NCI-H1105 treated with DMSO at 0.1 percent for 48 hours (cell line): Measurements from ENCODE around the gene DSTYK.
A peak's percentile ranks its signal among the peaks of the same experiment; 100 is the strongest.

Source experiments
- DNase-seq: peaks from one replicate; lab custom pipeline; 2025; lab: John Stamatoyannopoulos, UW

Gene DSTYK

DNA sequence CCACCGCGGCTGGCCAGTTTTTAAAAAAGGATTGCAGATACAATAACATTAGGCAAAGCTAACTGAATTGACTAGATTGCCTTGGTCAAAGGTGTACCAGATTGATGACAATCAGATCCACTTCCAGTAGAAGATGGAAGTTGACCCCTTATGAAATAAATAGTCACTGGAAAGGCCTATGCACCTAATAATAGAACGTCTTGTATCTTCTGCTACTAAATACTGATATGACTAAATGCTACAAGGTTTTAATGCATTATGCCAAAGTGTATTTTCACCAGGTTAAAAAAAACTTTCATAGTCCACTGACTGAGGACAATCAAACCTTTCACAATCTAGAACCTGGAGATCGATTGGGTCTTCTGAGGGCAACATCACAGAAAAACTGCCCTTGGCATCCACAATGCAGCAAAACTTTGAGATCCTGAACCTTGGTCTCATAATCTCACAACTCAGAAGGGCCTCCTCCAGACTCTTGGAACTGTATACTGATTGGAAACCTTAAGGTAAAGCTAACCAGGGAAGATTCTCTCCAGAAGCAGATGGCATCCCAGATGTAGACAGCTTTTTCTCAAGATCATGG, 82.0 kb downstream of the DSTYK start:
- DNase-seq, result no peak

DNA sequence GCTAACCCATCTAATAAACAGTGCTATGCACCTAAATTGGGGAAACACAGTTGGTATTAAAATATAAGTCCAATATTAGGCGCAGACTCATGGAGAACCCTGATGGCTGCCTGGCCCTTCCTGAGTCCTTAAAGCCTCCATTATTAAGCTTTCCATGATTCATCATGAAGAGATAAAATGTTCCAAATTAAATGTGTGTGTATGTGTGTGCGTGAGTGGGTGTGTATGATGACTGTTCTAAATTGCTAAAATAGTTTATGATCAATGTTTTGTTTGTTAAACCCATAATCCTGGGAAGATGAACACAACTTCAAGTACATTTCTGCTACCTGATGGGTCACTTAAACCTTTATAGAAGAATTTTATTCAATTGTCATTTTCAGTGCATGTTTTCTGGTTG, 83.5 kb downstream of the DSTYK start:
- no peak for DNase-seq

DNA sequence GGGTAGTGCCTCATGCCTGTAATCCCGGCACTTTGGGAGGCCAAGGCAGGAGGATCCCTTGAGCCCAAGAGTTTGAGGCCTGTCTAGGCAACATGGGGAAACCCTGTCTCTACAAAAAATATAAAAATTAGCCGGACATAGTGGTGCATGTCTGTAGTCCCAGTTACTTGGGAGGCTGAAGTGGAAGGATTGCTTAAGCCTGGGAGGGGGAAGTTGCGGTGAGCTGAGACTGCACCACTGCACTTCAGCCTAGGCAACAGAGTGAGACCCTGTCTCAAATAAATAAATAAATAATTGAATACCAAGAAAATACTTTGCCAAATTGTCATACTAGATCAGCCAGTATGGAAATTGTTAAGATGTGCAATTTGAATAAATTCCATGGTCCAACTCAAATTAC, 83.9 kb downstream of the DSTYK start:
- DNase-seq, result no peak

DNA sequence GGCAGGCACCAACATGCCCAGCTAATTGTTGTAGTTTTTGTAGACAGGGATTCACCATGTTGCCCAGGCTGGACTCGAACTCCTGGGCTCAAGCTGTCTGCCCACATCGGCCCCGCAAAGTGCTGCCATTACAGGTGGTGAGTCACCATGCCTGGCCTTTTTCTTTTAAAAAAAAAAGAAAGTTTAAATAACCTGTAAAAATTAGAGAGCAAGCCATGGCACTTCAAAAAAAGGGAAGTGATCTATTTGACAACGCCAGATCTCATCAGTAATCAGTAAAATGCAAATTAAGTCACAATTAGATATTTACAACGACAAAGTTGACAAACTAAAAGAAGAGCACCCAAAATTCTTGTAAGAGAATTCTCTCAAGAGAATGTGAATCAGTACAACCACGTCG, 86.8 kb downstream of the DSTYK start:
- DNase-seq, result no peak

GRCh38 chr1:205122489-205122882, 89.0 kb downstream of the DSTYK start:
- DNase-seq, result no peak

GRCh38 chr1:205121660-205122488, 89.6 kb downstream of the DSTYK start, which contains the start of gene RBBP5:
TSS of gene RBBP5 (minus strand) at chr1:205121978. CDS start at chr1:205121873, 105 bp downstream.
- DNase-seq, result peak; percentile 98

DNA sequence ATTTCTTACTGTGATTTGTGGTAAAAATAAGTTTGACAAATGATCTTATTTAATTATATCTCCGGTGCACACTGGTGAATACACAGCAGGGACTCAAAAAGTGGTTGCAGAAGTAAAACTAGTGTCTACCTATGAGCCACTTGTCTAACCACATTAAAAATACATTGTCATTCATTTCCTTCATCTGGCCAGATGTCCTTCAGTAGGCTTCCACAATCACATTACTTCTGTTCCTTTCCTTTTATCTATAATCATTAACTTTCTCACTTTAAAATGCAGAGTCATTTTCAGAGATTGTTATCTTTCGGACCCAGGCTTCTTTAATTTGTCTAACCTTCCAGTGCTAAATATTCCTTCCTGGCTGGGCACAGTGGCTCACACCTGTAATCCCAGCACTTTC, 92.8 kb downstream of the DSTYK start:
- no peak for DNase-seq

DNA sequence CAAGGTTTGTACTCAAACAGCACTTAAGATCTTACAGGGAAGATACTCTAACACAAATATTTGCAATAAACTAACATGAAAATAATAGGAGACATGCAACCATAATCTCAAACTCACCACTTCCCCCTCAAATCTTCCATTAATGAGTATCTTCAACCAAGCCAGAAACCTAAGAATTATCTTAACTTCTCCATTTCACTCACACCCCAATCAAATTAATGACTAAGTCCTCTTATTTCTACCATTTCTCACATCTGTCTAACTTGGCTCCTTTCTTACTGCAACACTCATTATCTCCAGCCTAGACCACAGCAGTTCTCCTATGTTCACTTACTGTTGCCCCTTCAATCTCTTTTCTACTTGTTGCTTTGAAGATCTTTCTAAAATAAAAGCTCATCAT, 100.1 kb downstream of the DSTYK start:
- no peak for DNase-seq

- DNase-seq, result no peak
Observed at GRCh38 chr1:205109711-205110110, 101.8 kb downstream of the DSTYK start.

DNA sequence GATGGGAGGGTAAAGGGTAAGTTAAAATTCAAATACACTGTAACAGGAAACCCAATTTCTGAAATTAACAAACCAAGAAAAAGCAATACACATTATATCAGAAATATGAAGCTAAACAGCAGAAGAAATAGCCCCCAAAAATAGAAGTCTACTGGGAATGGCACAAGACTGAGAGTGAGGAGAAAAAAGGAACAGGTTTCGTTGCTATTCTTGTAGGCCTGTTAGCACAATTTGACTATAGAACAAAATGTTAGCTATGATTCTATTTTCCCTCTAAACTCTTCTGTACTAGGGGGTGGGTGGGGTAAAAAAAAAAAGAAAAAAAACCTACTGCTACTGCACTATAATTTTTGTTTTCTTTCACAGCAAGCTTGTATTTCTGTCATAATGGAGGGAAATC, 102.2 kb downstream of the DSTYK start:
- no peak for DNase-seq

- no peak for DNase-seq
Observed at GRCh38 chr1:205108464-205108863, 103.0 kb downstream of the DSTYK start.

DNA sequence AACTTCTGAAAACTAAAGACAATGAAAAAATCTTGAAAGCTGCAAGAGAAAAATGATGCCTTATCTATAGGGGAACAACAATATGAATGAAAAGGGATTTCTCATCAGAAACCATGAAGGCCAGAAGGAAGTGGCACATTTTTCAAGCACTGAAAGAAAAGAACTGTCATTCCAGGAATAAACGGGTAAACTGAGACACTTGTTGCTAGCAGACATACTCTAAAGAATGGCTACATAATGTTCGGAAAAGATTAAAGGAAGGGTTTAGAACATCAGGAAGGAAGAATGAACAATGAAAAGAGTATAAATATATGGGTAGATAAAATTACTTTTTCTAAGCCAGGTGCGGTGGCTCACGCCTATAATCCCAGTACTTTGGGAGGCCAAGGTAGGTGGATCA, 104.2 kb downstream of the DSTYK start:
- no peak for DNase-seq

GRCh38 chr1:205102404-205102803, 109.1 kb downstream of the DSTYK start:
- no peak for DNase-seq

DNA sequence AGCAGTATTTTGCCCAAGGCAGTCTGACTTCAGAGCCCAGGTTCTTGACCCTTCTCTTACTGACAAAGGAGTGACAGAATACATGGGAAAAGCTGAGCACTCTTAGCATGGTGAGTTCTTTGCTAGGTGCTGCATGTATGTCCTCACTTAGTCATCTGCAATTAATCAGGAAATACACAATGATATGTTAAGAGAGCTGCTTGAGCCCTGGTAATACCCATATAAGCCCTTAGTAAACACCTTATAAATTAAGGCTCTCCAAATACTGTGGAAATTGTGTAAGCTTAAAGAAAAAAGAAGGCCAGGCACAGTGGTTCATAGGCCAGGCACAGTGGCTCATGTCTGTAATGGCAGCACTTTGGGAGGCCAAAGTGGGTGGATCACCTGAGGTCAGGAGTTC, 113.3 kb downstream of the DSTYK start:
- DNase-seq, result no peak

DNA sequence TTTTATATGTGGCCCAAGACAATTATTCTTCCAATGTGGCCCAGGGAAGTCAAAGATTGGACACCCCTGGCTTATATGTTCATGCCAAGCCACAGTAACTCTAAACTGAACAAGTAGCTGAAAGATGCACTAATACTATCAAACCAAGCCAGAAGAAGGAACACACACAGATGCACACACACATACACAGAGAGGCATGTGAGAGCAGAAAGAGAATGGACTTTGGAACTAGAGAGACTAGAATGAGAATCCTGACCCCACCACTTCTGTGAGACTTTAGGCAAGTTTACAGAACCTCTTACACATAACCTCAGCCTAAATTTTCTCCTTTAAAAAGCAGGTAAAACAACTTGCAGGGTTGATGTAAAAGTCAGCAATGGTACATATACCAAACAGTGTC, 116.1 kb downstream of the DSTYK start:
- no peak for DNase-seq
